WTC11 (cell line): ENCODE results near the gene WDFY3. TPM values are rescaled to one million over a fixed set of nuclear protein-coding genes. Genes with fewer than 3 reads are reported as not detected.

Experiments
- ATAC-seq: fragments of 200-7000 bp; cut with Tn5 transposase; 2 replicates; pipeline ENCODE4 v1.10.0; 2021; ENCODE audit warnings: mild to moderate bottlenecking, moderate library complexity
- CTCF ChIA-PET: fragments of 300-600 bp; sonication (Branson Sonifier 250); formaldehyde crosslinking; loops from one replicate; lab custom pipeline; 2021; ENCODE audit warnings: antibody characterized with exemption; lab: Charles Lee
- POLR2A ChIA-PET: fragments of 350-600 bp; sonication (Branson Sonifier 250); formaldehyde crosslinking; loops from one replicate; lab custom pipeline; 2021; ENCODE audit warnings: antibody characterized with exemption; lab: Charles Lee
- DNase-seq: peaks from one replicate; pipeline ENCODE4 v3.0.0; 2021; ENCODE audit warnings: low spot score
- H3K27ac Mint-ChIP-seq: 2 replicates; pipeline ENCODE4 v1.8.0; 2021; ENCODE audit warnings: mixed read lengths
- H3K27me3 Mint-ChIP-seq: 2 replicates; pipeline ENCODE4 v1.8.0; 2021; ENCODE audit warnings: low read depth, mild to moderate bottlenecking, moderate library complexity, mixed read lengths
- H3K36me3 Mint-ChIP-seq: 2 replicates; pipeline ENCODE4 v1.8.0; 2021; ENCODE audit warnings: mixed read lengths
- H3K4me1 Mint-ChIP-seq: 2 replicates; pipeline ENCODE4 v1.8.0; 2022; ENCODE audit warnings: mixed read lengths
- H3K4me3 Mint-ChIP-seq: 2 replicates; pipeline ENCODE4 v1.8.0; 2021; ENCODE audit warnings: mild to moderate bottlenecking, moderate library complexity, mixed read lengths
- H3K9me3 Mint-ChIP-seq: 2 replicates; pipeline ENCODE4 v1.8.0; 2021; ENCODE audit warnings: mixed read lengths
- ARID4B ChIP-seq: sonication (generic); formaldehyde crosslinking; IDR thresholded peaks from 2 replicates; pipeline ENCODE4 v1.8.0; 2023; ENCODE audit warnings: missing genetic modification reagents, mild to moderate bottlenecking, borderline replicate concordance
- ERG ChIP-seq: fragments of 250-450 bp; sonication (Bioruptor Pico); IDR thresholded peaks from 2 replicates; pipeline ENCODE4 v1.8.0; 2021; ENCODE audit warnings: mild to moderate bottlenecking
- FOXK1 ChIP-seq: sonication (generic); formaldehyde crosslinking; IDR thresholded peaks from 2 replicates; pipeline ENCODE4 v1.8.0; 2022; ENCODE audit warnings: mild to moderate bottlenecking, moderate library complexity, missing genetic modification reagents
- FOXP4 ChIP-seq: sonication (generic); formaldehyde crosslinking; IDR thresholded peaks from 2 replicates; pipeline ENCODE4 v1.8.0; 2022; ENCODE audit warnings: mild to moderate bottlenecking, missing genetic modification reagents
- JAZF1 ChIP-seq: fragments of 250-450 bp; sonication (Bioruptor Pico); IDR thresholded peaks from 2 replicates; pipeline ENCODE4 v1.9.0; 2021; ENCODE audit warnings: moderate library complexity, mild to moderate bottlenecking, inconsistent platforms
- NFE2L1 ChIP-seq: sonication (generic); formaldehyde crosslinking; IDR thresholded peaks from 2 replicates; pipeline ENCODE4 v1.8.1; 2023; ENCODE audit warnings: missing genetic modification reagents
- NR2C2 ChIP-seq: sonication (generic); formaldehyde crosslinking; IDR thresholded peaks from 2 replicates; pipeline ENCODE4 v1.8.0; 2022; ENCODE audit warnings: mild to moderate bottlenecking, missing genetic modification reagents
- PRDM15 ChIP-seq: sonication (generic); formaldehyde crosslinking; IDR thresholded peaks from 2 replicates; pipeline ENCODE4 v1.8.0; 2022; ENCODE audit warnings: missing genetic modification reagents
- SOX15 ChIP-seq: fragments of 250-450 bp; sonication (Bioruptor Pico); IDR thresholded peaks from 2 replicates; pipeline ENCODE4 v1.9.0; 2021; ENCODE audit warnings: mild to moderate bottlenecking
- TEAD1 ChIP-seq: sonication (generic); formaldehyde crosslinking; IDR thresholded peaks from 2 replicates; pipeline ENCODE4 v1.8.0; 2022; ENCODE audit warnings: mild to moderate bottlenecking, missing genetic modification reagents
- TEAD4 ChIP-seq: sonication (generic); formaldehyde crosslinking; IDR thresholded peaks from 2 replicates; pipeline ENCODE4 v1.8.0; 2022; ENCODE audit warnings: mild to moderate bottlenecking, missing genetic modification reagents
- USF2 ChIP-seq: sonication (generic); formaldehyde crosslinking; IDR thresholded peaks from 2 replicates; pipeline ENCODE4 v1.8.1; 2023; ENCODE audit warnings: mild to moderate bottlenecking, missing genetic modification reagents, moderate library complexity
- ZBTB43 ChIP-seq: sonication (generic); formaldehyde crosslinking; IDR thresholded peaks from 2 replicates; pipeline ENCODE4 v1.8.1; 2023; ENCODE audit warnings: mild to moderate bottlenecking, missing genetic modification reagents
- ZNF232 ChIP-seq: sonication (generic); formaldehyde crosslinking; IDR thresholded peaks from 2 replicates; pipeline ENCODE4 v1.8.0; 2022; ENCODE audit warnings: mild to moderate bottlenecking, missing genetic modification reagents
- ZNF263 ChIP-seq: sonication (generic); formaldehyde crosslinking; IDR thresholded peaks from 2 replicates; pipeline ENCODE4 v1.8.1; 2022; ENCODE audit warnings: low read depth, mild to moderate bottlenecking, moderate library complexity, missing genetic modification reagents
- ZNF416 ChIP-seq: fragments of 250-450 bp; sonication (Bioruptor Pico); IDR thresholded peaks from 2 replicates; pipeline ENCODE4 v1.9.0; 2021; ENCODE audit warnings: mild to moderate bottlenecking, inconsistent platforms
- ZNF671 ChIP-seq: fragments of 250-450 bp; sonication (Bioruptor Pico); IDR thresholded peaks from 2 replicates; pipeline ENCODE4 v1.8.0; 2021; ENCODE audit warnings: mild to moderate bottlenecking
- total RNA-seq: library from RNA; stranded (reverse); gene quantifications from 3 replicates; pipeline ENCODE4 v1.2.3, GENCODE V29; 2021
- TF ChIP-seq, protein P1 (sequence below): fragments of 250-450 bp; sonication (Bioruptor Pico); IDR thresholded peaks from 2 replicates; pipeline ENCODE4 v1.9.0; 2021; ENCODE audit warnings: mild to moderate bottlenecking

Gene WDFY3
- total RNA-seq, 1 experiment from 2014 or later = 77.2 TPM

- Mint-ChIP-seq H3K27ac (no peak overlapping the region), H3K36me3 (peaks cover 25% of the 10 kb centered on the region), H3K4me3 (no peak overlapping the region)
Observed at GRCh38 chr4:84751707-84752106, 214.8 kb downstream of the WDFY3 start.

DNA sequence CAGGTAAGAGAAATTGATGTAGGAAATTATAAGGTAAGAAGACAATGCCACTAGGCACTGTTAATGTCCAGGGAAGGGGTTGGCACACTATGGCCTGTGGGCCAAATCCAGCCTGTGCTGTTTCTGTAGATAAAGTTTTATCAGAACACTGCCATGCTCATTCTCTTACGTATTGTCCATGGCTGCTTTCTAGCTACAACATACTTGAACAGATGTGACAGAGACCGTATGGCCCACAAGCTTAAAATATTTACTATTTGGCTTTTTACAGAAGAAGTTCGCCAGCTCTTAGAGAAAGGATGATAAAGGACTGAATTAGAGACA lies 215.6 kb downstream of the WDFY3 start:
- Mint-ChIP-seq H3K9me3 (no peaks in the 10 kb centered on the region), H3K36me3 (peaks cover 25% of the 10 kb centered on the region), H3K27me3 (no peaks in the 10 kb centered on the region), H3K27ac (no peak overlapping the region), H3K4me1 (no peaks in the 10 kb centered on the region), H3K4me3 (no peak overlapping the region)
- no peak for ATAC-seq
- DNase-seq = no peak
- TF ChIP-seq NR2C2 (CRISPR knock-in tag) = no peak
- no peak for TF ChIP-seq FOXK1 (CRISPR knock-in tag)
- TF ChIP-seq ERG (CRISPR knock-in tag) = no peak
- no peak for TF ChIP-seq USF2
- TF ChIP-seq TEAD1 (CRISPR knock-in tag) = no peak
- TF ChIP-seq ARID4B (CRISPR knock-in tag) = no peak
- TF ChIP-seq, protein P1, sequence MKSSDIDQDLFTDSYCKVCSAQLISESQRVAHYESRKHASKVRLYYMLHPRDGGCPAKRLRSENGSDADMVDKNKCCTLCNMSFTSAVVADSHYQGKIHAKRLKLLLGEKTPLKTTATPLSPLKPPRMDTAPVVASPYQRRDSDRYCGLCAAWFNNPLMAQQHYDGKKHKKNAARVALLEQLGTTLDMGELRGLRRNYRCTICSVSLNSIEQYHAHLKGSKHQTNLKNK = no peak
- no peak for TF ChIP-seq JAZF1 (CRISPR knock-in tag)
- no peak for TF ChIP-seq ZNF263 (CRISPR knock-in tag)
- TF ChIP-seq TEAD4 (CRISPR knock-in tag) = no peak
- TF ChIP-seq FOXP4 = no peak
- TF ChIP-seq SOX15 (CRISPR knock-in tag) = no peak
- TF ChIP-seq ZBTB43 (CRISPR knock-in tag) = no peak
- no peak for TF ChIP-seq ZNF416 (CRISPR knock-in tag)
- TF ChIP-seq NFE2L1 (CRISPR knock-in tag) = no peak
- TF ChIP-seq ZNF671 = no peak
- no peak for TF ChIP-seq ZNF232 (CRISPR knock-in tag)
- TF ChIP-seq PRDM15 (CRISPR knock-in tag) = no peak
- ChIA-PET POLR2A (no interaction called here), CTCF (interaction anchor here (0.6 to 2.1 kb wide), 9 partner anchors 12 to 267 kb away, joined by 3 to 26 read pairs (median 7); partner anchors contain the start of gene WDFY3)

More at GRCh38 chr4:84751707-84752106, 214.8 kb downstream of the WDFY3 start:
- no peak for TF ChIP-seq TEAD4 (CRISPR knock-in tag)
- DNase-seq = no peak
- ATAC-seq = no peak
- POLR2A ChIA-PET = no interaction called here
- CTCF ChIA-PET = no interaction called here
- H3K9me3 Mint-ChIP-seq = no peaks in the 10 kb centered on the region
- H3K27me3 Mint-ChIP-seq = no peaks in the 10 kb centered on the region
- H3K4me1 Mint-ChIP-seq = no peaks in the 10 kb centered on the region
